HG03196 (cell line): ENCODE measurements around the gene ERMARD.

Experiments
- ATAC-seq: cut with Tn5 transposase; IDR thresholded peaks from one replicate; pipeline ENCODE4 v1.9.1; 2021; ENCODE audit not compliant: unreplicated experiment

The ERMARD gene

GRCh38 chr6:169801396-169802160, 50.2 kb downstream of the ERMARD start:
- ATAC-seq: no peak

- ATAC-seq: no peak
These were observed 51.4 kb downstream of the ERMARD start for GRCh38 chr6:169802790-169803189.

- no peak for ATAC-seq
These were observed 51.9 kb downstream of the ERMARD start for GRCh38 chr6:169803271-169803811.

- ATAC-seq: no peak
These were observed 52.5 kb downstream of the ERMARD start for GRCh38 chr6:169803816-169804340.

- ATAC-seq: no peak
These were observed 53.0 kb downstream of the ERMARD start for GRCh38 chr6:169804427-169804826.

GRCh38 chr6:169805242-169805838, 53.9 kb downstream of the ERMARD start:
- ATAC-seq: no peak

GRCh38 chr6:169806701-169807100, 55.3 kb downstream of the ERMARD start:
- no peak for ATAC-seq

GRCh38 chr6:169807229-169807628, 55.8 kb downstream of the ERMARD start:
- no peak for ATAC-seq

- ATAC-seq: no peak
These were observed 56.5 kb downstream of the ERMARD start for GRCh38 chr6:169807699-169808607.

- no peak for ATAC-seq
These were observed 57.2 kb downstream of the ERMARD start for GRCh38 chr6:169808608-169808967.

GRCh38 chr6:169809386-169809785, 58.0 kb downstream of the ERMARD start:
- ATAC-seq: no peak

GRCh38 chr6:169810066-169810989, 58.9 kb downstream of the ERMARD start:
- no peak for ATAC-seq

GRCh38 chr6:169811072-169811471, 59.6 kb downstream of the ERMARD start:
- ATAC-seq: no peak

- no peak for ATAC-seq
These were observed 60.3 kb downstream of the ERMARD start for GRCh38 chr6:169811521-169812256.

- no peak for ATAC-seq
These were observed 60.8 kb downstream of the ERMARD start for GRCh38 chr6:169812257-169812644.

- ATAC-seq: no peak
These were observed 62.5 kb downstream of the ERMARD start for GRCh38 chr6:169813969-169814368.

- ATAC-seq: no peak
These were observed 64.6 kb downstream of the ERMARD start for GRCh38 chr6:169816054-169816453.

- no peak for ATAC-seq
These were observed 65.6 kb downstream of the ERMARD start for GRCh38 chr6:169816975-169817374.

GRCh38 chr6:169820358-169820757, 68.9 kb downstream of the ERMARD start:
- ATAC-seq: no peak
